Activated CD4-positive, alpha-beta T cell treated with anti-CD3 and anti-CD28 coated beads, Interleukin-2, Interleukin-4, amounts not matched to agents 100 ng/mL and 50 ng/mL, durations not matched to agents 16 hours and 8 hours (primary cell): Measurements from ENCODE around the gene SERPINB7.

Source experiments
- DNase-seq: peaks from one replicate; pipeline ENCODE4 v3.0.0-alpha.2; 2020; ENCODE audit warnings: low spot score

SERPINB7 gene

DNA sequence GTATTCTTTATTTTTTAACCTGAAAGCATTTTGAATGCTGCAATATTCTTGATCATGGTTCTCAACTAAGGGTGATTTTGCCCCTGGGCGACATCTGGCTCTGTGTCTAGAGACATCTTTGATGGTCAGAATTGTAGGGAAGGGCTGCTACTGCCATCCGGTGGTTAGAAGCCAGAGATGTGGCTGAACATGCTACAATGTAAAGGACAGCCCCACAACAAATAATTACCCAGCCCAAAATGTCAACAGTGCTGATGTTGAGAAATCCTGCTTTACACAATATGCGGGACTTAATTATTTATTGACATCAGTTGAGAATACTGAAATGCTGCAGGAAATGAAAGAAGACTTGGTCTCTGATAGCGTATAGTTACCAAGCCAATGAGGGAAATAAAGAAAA is 74.8 kb downstream of the SERPINB7 start:
- peak; percentile 22 for DNase-seq

DNA sequence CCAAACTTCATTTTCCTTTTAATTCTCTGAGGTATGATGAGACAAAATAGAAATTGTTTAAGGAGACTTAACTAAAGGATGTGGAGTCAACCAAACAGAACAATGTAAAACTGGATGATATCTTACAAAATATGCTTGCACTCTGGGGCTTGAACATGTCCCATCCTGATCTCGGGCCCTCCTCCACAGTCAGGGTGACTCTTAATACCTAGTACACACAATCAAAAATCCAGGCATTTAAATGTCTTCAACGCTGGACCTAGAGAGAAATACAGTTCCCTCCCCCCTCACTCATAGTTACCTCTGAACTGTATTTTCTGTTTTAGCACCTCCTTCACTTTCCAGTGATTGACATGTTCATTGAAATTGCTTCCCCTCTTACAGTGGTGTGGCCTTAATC is 75.4 kb downstream of the SERPINB7 start:
- DNase-seq, result no peak
